Fibroblast of lung (primary cell): ENCODE results near the gene PDE4D. TPM values are rescaled to one million over a fixed set of nuclear protein-coding genes. Genes with fewer than 3 reads are reported as not detected.

ENCODE experiments used
- DNase-seq, 2 donors: peaks; one replicate each; pipeline versions ENCODE4 v3.0.0 to v3.0.0-alpha.2; 2010; ENCODE audit warnings: low read depth in 2 of 2
- H2AFZ ChIP-seq: 2 replicates; pipeline ENCODE4 v1.5.1; 2012; ENCODE audit warnings: low read length, control low read depth, inconsistent platforms
- H3K27ac ChIP-seq: 2 replicates; pipeline ENCODE4 v1.5.1; 2011; ENCODE audit warnings: low read length, control low read depth; ENCODE audit not compliant: insufficient read depth
- H3K27me3 ChIP-seq: 2 replicates; pipeline ENCODE4 v1.5.1; 2011; ENCODE audit warnings: mild to moderate bottlenecking, low read length; ENCODE audit not compliant: control insufficient read depth, insufficient read depth
- H3K36me3 ChIP-seq: 2 replicates; pipeline ENCODE4 v1.5.1; 2011; ENCODE audit warnings: low read length; ENCODE audit not compliant: control insufficient read depth, insufficient read depth
- H3K4me1 ChIP-seq: 2 replicates; pipeline ENCODE4 v1.5.1; 2011; ENCODE audit warnings: low read length; ENCODE audit not compliant: control insufficient read depth, insufficient read depth; ENCODE audit errors: extremely low read depth
- H3K4me2 ChIP-seq: 2 replicates; pipeline ENCODE4 v1.5.1; 2011; ENCODE audit warnings: low read length, control low read depth; ENCODE audit not compliant: insufficient read depth; ENCODE audit errors: extremely low read depth
- H3K4me3 ChIP-seq, 4 experiments: fragments of 200-600 bp in 1 of 4; sonication (generic) in 1 of 4; replicated peaks in 1 of 4; 2 replicates each; pipeline ENCODE4 v1.5.1; 2011 to 2016; ENCODE audit warnings: low read length in 4 of 4, low read depth in 3 of 4, mild to moderate bottlenecking in 3 of 4, control low read depth in 2 of 4, inconsistent platforms in 1 of 4, mixed read lengths in 1 of 4; ENCODE audit not compliant: insufficient read depth in 1 of 4; ENCODE audit errors: control extremely low read depth in 1 of 4
- H3K79me2 ChIP-seq: 2 replicates; pipeline ENCODE4 v1.5.1; 2012; ENCODE audit warnings: mild to moderate bottlenecking, low read length, inconsistent platforms; ENCODE audit not compliant: control insufficient read depth, insufficient read depth
- H3K9ac ChIP-seq: 2 replicates; pipeline ENCODE4 v1.5.1; 2011; ENCODE audit warnings: mild to moderate bottlenecking, low read length, control low read depth; ENCODE audit not compliant: insufficient read depth
- H3K9me3 ChIP-seq: 2 replicates; pipeline ENCODE4 v1.5.1; 2012; ENCODE audit warnings: low read depth, low read length; ENCODE audit not compliant: control insufficient read depth, insufficient read depth
- H4K20me1 ChIP-seq: 2 replicates; pipeline ENCODE4 v1.5.1; 2011; ENCODE audit warnings: low read length; ENCODE audit not compliant: control insufficient read depth, insufficient read depth; ENCODE audit errors: extremely low read depth
- CTCF ChIP-seq, 2 donors: IDR thresholded peaks in 1 of 2; conservative IDR thresholded peaks in 1 of 2; 1 replicate in 1 of 2; 2 replicates in 1 of 2; pipeline ENCODE4 v1.5.1; 2011 to 2012; ENCODE audit warnings: low read length in 2 of 2, control low read depth in 1 of 2, inconsistent platforms in 1 of 2, low read depth in 1 of 2, mild to moderate bottlenecking in 1 of 2
- EZH2 ChIP-seq: IDR thresholded peaks from 2 replicates; pipeline ENCODE4 v1.5.1; 2012; ENCODE audit warnings: low read length, control low read depth, mild to moderate bottlenecking; ENCODE audit errors: missing control alignments
- polyA plus RNA-seq, 2 donors: library from polyadenylated mRNA; depleted of rRNA in 1 of 2; stranded (reverse) in 1 of 2; unstranded in 1 of 2; fragments of >200 nt; gene quantifications; 2 replicates each; pipeline ENCODE4 v1.2.1, GENCODE V29; 2011 to 2012; ENCODE audit warnings: missing spikeins in 1 of 2
- total RNA-seq: library from RNA; depleted of rRNA; stranded (reverse); fragments of >200 nt; gene quantifications from 2 replicates; pipeline ENCODE4 v1.2.1, GENCODE V29; 2014

PDE4D gene
- total and polyA plus RNA-seq, 2 donors (not counting 1 experiment from before 2014, with no cell fraction given): 2.1 to 8.3 TPM

- Histone ChIP-seq H3K9ac (no peak overlapping the region), H3K27me3 (no peaks in the 10 kb centered on the region), H3K27ac (no peak overlapping the region), H4K20me1 (no peaks in the 10 kb centered on the region), H3K9me3 (no peaks in the 10 kb centered on the region), H2AFZ (no peak overlapping the region), H3K4me3 (no peak overlapping the region), H3K4me2 (no peak overlapping the region), H3K79me2 (no peaks in the 10 kb centered on the region), H3K4me1 (no peaks in the 10 kb centered on the region), H3K36me3 (no peaks in the 10 kb centered on the region)
- TF ChIP-seq EZH2: no peak
- TF ChIP-seq CTCF (conservative IDR thresholded peaks at IDR 0.05 in 1 of 2, IDR thresholded peaks at IDR 0.05 in 1 of 2; ENCODE audit: low read depth in 1 of 2, low read length in 2 of 2): no peak
- peak in 1 of 2 donors; percentile 24 for DNase-seq
Observed at GRCh38 chr5:59863777-59864176, 29.7 kb downstream of the PDE4D start.

GRCh38 chr5:59856358-59856757 lies 37.2 kb downstream of the PDE4D start:
- Histone ChIP-seq H3K9ac (no peak overlapping the region), H3K27me3 (no peaks in the 10 kb centered on the region), H3K4me1 (no peaks in the 10 kb centered on the region), H3K9me3 (no peaks in the 10 kb centered on the region), H2AFZ (no peak overlapping the region), H3K4me2 (no peak overlapping the region), H4K20me1 (no peaks in the 10 kb centered on the region), H3K36me3 (no peaks in the 10 kb centered on the region), H3K27ac (no peak overlapping the region), H3K4me3 (no peak overlapping the region), H3K79me2 (no peaks in the 10 kb centered on the region)
- no peak for DNase-seq
- TF ChIP-seq EZH2: no peak
- TF ChIP-seq CTCF (conservative IDR thresholded peaks at IDR 0.05 in 1 of 2, IDR thresholded peaks at IDR 0.05 in 1 of 2; ENCODE audit: low read depth in 1 of 2, low read length in 2 of 2): no peak

- Histone ChIP-seq H3K36me3 (no peaks in the 10 kb centered on the region), H3K27ac (no peak overlapping the region), H3K9ac (no peak overlapping the region), H2AFZ (no peak overlapping the region), H3K79me2 (no peaks in the 10 kb centered on the region), H3K9me3 (no peaks in the 10 kb centered on the region), H3K4me2 (no peak overlapping the region), H3K4me3 (no peak overlapping the region), H3K4me1 (no peaks in the 10 kb centered on the region), H3K27me3 (no peaks in the 10 kb centered on the region), H4K20me1 (no peaks in the 10 kb centered on the region)
- TF ChIP-seq EZH2 (no peak), CTCF (conservative IDR thresholded peaks at IDR 0.05 in 1 of 2, IDR thresholded peaks at IDR 0.05 in 1 of 2; ENCODE audit: low read depth in 1 of 2, low read length in 2 of 2) (no peak)
- no peak for DNase-seq
Observed at GRCh38 chr5:59850766-59851165, 42.8 kb downstream of the PDE4D start.
